Prostate gland (tissue), 2 donors: Measurements from ENCODE around the gene RCBTB2.

Experiments
- CTCF ChIP-seq, 4 experiments: fragments of 200-600 bp in 2 of 4; fragments of 450-650 bp in 2 of 4; sonication (generic) in 2 of 4; IDR thresholded peaks; 1 replicate in 3 of 4; 2 replicates in 1 of 4; pipeline ENCODE4 v1.5.1; 2016 to 2019; ENCODE audit warnings: antibody characterized with exemption in 4 of 4, mild to moderate bottlenecking in 2 of 4, moderate library complexity in 2 of 4
- POLR2A ChIP-seq: fragments of 450-650 bp; IDR thresholded peaks from one replicate; pipeline ENCODE4 v1.6.1; 2016; ENCODE audit warnings: antibody characterized with exemption, mild to moderate bottlenecking

- TF ChIP-seq CTCF (IDR thresholded peaks at IDR 0.05): no peak
- TF ChIP-seq POLR2A: no peak
Measured at GRCh38 chr13:48477191-48477855, 55.6 kb downstream of the RCBTB2 start.
